Measurements from ENCODE around the gene EMX2. TPM values are rescaled to one million over a fixed set of nuclear protein-coding genes. Genes with fewer than 3 reads are reported as not detected.

EMX2 gene
- total RNA-seq, 1 donor from 2014 or later, result not detected

DNA sequence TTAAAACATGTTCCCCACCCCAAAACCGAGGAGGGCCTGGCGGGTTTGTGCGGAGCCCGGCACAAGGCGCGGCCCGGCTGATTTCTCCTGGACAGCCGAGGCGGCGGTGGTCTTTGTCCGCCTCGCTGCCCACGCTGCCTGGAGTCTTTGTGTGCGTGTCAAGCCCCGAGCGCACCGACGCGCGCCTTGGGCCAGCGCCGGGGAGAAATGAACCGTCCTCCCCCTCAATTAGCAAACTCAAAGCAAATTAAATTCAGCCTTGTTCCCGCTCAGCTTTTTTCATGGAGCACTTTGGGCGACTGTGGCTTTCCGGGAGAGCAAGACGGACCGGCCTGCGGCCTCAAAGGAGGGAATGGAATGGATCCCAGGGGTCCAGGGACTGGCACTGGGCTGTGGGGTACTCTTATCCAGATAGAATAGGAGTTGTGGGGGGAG, 4.1 kb downstream of the EMX2 start:
- no peaks in the 10 kb centered on the region for H3K36me3 Mint-ChIP-seq (ENCODE audit: low read depth, unreplicated experiment)
- peaks cover 26% of the 10 kb centered on the region for H3K4me1 Mint-ChIP-seq (ENCODE audit: unreplicated experiment)
- DNase-seq (ENCODE audit: low spot score), result no peak
- peaks cover 48% of the 10 kb centered on the region for H3K27me3 Mint-ChIP-seq (ENCODE audit: unreplicated experiment)
- no peak overlapping the region for H3K27ac Mint-ChIP-seq (ENCODE audit: unreplicated experiment)
- no peaks in the 10 kb centered on the region for H3K9me3 Mint-ChIP-seq (ENCODE audit: unreplicated experiment)
- TF ChIP-seq, protein P1, sequence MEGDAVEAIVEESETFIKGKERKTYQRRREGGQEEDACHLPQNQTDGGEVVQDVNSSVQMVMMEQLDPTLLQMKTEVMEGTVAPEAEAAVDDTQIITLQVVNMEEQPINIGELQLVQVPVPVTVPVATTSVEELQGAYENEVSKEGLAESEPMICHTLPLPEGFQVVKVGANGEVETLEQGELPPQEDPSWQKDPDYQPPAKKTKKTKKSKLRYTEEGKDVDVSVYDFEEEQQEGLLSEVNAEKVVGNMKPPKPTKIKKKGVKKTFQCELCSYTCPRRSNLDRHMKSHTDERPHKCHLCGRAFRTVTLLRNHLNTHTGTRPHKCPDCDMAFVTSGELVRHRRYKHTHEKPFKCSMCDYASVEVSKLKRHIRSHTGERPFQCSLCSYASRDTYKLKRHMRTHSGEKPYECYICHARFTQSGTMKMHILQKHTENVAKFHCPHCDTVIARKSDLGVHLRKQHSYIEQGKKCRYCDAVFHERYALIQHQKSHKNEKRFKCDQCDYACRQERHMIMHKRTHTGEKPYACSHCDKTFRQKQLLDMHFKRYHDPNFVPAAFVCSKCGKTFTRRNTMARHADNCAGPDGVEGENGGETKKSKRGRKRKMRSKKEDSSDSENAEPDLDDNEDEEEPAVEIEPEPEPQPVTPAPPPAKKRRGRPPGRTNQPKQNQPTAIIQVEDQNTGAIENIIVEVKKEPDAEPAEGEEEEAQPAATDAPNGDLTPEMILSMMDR (IDR thresholded peaks at IDR 0.05; ENCODE audit: unreplicated experiment), result no peak
- no peak overlapping the region for H3K4me3 Mint-ChIP-seq (ENCODE audit: unreplicated experiment)

DNA sequence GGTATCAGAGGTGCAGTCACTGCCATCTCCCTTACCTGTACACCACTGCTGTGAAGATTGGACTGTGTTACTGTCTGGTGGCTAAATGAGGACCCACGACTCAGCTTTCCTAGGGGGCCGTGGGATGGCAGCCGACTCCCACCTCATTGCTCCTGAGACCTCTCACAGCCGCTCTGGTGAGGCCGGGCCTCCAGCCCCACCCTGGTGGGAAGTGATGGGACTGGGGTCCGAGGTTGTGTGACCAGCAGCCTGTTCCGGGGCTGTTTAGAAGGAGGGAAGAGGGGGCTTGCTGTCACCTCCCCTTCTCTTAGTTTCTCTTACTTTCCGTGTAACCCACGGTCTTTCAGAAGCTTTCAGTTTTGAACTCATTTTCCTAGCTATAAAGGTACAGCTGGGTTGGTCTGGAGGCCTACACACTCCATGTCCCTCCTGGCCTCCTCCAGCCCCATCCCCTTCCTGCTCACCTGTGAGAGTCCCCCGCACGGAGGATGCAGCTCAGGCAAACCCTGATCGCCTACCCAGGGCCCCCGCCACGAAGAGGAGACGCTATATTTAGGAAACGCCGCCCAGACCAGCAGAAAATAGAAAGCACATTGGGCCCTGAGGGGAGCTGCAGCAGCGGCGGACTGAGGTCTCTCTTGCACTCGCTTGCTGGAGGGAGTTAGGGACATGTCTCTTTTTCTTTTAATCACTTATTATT, 4.6 kb downstream of the EMX2 start:
- H3K27ac Mint-ChIP-seq (ENCODE audit: unreplicated experiment), result no peak overlapping the region
- H3K36me3 Mint-ChIP-seq (ENCODE audit: low read depth, unreplicated experiment), result no peaks in the 10 kb centered on the region
- H3K9me3 Mint-ChIP-seq (ENCODE audit: unreplicated experiment), result no peaks in the 10 kb centered on the region
- no peak overlapping the region for H3K4me3 Mint-ChIP-seq (ENCODE audit: unreplicated experiment)
- DNase-seq (ENCODE audit: low spot score), result no peak
- peaks cover 28% of the 10 kb centered on the region for H3K4me1 Mint-ChIP-seq (ENCODE audit: unreplicated experiment)
- H3K27me3 Mint-ChIP-seq (ENCODE audit: unreplicated experiment), result peaks cover 50% of the 10 kb centered on the region
- TF ChIP-seq, protein P1 (IDR thresholded peaks at IDR 0.05; ENCODE audit: unreplicated experiment), result no peak

DNA sequence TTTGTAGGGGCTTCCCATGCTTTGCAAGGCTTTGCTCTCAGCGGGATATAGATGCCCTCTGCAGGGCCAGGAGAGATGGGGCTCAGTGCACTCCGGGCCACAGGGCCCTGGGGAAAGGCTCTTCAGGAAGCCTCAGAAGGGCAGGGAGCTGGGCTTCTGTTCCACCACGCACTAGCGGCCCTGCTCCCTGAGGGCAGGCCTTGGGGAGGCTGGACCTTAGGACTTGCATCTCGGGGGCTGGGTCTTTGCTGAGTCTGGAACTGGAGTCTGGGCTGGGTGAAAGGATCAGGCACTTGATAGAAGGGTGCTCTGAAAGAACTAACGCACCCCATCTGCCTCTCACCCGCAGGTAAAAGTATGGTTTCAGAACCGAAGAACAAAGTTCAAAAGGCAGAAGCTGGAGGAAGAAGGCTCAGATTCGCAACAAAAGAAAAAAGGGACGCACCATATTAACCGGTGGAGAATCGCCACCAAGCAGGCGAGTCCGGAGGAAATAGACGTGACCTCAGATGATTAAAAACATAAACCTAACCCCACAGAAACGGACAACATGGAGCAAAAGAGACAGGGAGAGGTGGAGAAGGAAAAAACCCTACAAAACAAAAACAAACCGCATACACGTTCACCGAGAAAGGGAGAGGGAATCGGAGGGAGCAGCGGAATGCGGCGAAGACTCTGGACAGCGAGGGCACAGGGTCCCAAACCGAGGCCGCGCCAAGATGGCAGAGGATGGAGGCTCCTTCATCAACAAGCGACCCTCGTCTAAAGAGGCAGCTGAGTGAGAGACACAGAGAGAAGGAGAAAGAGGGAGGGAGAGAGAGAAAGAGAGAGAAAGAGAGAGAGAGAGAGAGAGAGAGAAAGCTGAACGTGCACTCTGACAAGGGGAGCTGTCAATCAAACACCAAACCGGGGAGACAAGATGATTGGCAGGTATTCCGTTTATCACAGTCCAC, 5.4 kb downstream of the EMX2 start:
- DNase-seq (ENCODE audit: low spot score), result no peak
- peaks cover 56% of the 10 kb centered on the region for H3K27me3 Mint-ChIP-seq (ENCODE audit: unreplicated experiment)
- TF ChIP-seq, protein P1 (IDR thresholded peaks at IDR 0.05; ENCODE audit: unreplicated experiment), result no peak
- H3K27ac Mint-ChIP-seq (ENCODE audit: unreplicated experiment), result no peak overlapping the region
- peaks cover 31% of the 10 kb centered on the region for H3K4me1 Mint-ChIP-seq (ENCODE audit: unreplicated experiment)
- peaks cover 4% of the 10 kb centered on the region for H3K36me3 Mint-ChIP-seq (ENCODE audit: low read depth, unreplicated experiment)
- H3K9me3 Mint-ChIP-seq (ENCODE audit: unreplicated experiment), result no peaks in the 10 kb centered on the region
- peak overlapping the region; percentile 0 for H3K4me3 Mint-ChIP-seq (ENCODE audit: unreplicated experiment)

DNA sequence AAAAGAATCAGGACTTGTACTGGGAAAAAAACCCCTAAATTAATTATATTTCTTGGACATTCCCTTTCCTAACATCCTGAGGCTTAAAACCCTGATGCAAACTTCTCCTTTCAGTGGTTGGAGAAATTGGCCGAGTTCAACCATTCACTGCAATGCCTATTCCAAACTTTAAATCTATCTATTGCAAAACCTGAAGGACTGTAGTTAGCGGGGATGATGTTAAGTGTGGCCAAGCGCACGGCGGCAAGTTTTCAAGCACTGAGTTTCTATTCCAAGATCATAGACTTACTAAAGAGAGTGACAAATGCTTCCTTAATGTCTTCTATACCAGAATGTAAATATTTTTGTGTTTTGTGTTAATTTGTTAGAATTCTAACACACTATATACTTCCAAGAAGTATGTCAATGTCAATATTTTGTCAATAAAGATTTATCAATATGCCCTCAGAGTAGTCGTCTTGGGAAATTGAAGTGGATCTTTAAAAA, 6.6 kb downstream of the EMX2 start:
- Mint-ChIP-seq H3K27me3 (ENCODE audit: unreplicated experiment) (peaks cover 58% of the 10 kb centered on the region), H3K27ac (ENCODE audit: unreplicated experiment) (no peak overlapping the region)

More for the DNA sequence above, 6.6 kb downstream of the EMX2 start:
- DNase-seq (ENCODE audit: low spot score), result no peak
- Mint-ChIP-seq H3K36me3 (ENCODE audit: low read depth, unreplicated experiment) (peaks cover 4% of the 10 kb centered on the region), H3K9me3 (ENCODE audit: unreplicated experiment) (no peaks in the 10 kb centered on the region), H3K4me3 (ENCODE audit: unreplicated experiment) (no peak overlapping the region), H3K4me1 (ENCODE audit: unreplicated experiment) (peaks cover 30% of the 10 kb centered on the region)
- TF ChIP-seq, protein P1 (IDR thresholded peaks at IDR 0.05; ENCODE audit: unreplicated experiment), result no peak
